ENCODE measurements around the gene CRIP2.

DNA sequence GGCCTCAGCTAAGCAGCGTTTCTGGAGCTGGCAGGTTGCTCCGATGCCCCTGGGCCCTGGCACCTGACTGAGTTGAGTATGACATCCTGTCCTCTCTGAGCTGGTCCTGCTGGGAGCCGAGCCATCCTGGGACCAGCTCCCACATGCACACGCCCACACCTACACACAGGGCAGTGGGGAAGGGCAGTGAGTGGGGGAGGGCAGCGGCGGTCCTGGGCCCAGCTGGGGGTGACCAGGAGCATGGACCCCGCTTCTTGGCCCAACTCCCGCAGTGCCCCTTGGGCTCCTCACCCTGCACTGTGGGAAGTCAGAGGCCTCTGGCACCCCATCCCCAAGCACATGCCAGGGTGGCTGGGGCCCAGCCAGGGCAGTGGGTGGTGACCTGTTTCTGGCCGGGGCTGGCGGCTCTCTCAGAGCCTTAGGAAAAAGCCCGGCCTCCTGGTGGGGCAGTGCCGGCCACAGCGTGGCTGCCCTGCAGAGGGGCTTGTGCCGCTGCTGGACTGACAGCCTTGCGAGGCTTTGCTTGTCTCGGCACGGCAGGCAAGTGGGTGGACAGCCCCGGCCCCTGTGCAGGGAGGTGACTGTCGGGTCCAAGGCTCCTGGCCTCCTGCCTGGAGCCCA, 5.9 kb upstream of the CRIP2 start:
- TF ChIP-seq, protein P1, sequence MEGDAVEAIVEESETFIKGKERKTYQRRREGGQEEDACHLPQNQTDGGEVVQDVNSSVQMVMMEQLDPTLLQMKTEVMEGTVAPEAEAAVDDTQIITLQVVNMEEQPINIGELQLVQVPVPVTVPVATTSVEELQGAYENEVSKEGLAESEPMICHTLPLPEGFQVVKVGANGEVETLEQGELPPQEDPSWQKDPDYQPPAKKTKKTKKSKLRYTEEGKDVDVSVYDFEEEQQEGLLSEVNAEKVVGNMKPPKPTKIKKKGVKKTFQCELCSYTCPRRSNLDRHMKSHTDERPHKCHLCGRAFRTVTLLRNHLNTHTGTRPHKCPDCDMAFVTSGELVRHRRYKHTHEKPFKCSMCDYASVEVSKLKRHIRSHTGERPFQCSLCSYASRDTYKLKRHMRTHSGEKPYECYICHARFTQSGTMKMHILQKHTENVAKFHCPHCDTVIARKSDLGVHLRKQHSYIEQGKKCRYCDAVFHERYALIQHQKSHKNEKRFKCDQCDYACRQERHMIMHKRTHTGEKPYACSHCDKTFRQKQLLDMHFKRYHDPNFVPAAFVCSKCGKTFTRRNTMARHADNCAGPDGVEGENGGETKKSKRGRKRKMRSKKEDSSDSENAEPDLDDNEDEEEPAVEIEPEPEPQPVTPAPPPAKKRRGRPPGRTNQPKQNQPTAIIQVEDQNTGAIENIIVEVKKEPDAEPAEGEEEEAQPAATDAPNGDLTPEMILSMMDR (IDR thresholded peaks at IDR 0.05), result no peak
- no peak for TF ChIP-seq POLR2A (IDR thresholded peaks at IDR 0.05)
